Stimulated activated naive CD8-positive, alpha-beta T cell treated with anti-CD3 and anti-CD28 coated beads, Interleukin-15, amount 100 ng/mL, for 72 hours (primary cell): Measurements from ENCODE around the gene DDX24.
"Not testable (repeated sequence)": the region's sequence is repeated elsewhere in the genome, so short reads cannot be mapped to it uniquely, and the experiment has no call there.

Experiments
- ATAC-seq: fragments of 150-1000 bp; cut with Tn5 transposase; 2 replicates; pipeline ENCODE4 v1.10.0; 2021; ENCODE audit warnings: mild to moderate bottlenecking, moderate library complexity
- DNase-seq, 2 donors: peaks; one replicate each; pipeline ENCODE4 v3.0.0; 2021 to 2022
- H3K27ac Mint-ChIP-seq, 2 donors: one replicate each; pipeline ENCODE4 v1.8.0; 2022; ENCODE audit warnings: mild to moderate bottlenecking in 2 of 2, mixed read lengths in 2 of 2, moderate library complexity in 2 of 2
- H3K27me3 Mint-ChIP-seq: one replicate; pipeline ENCODE4 v1.8.0; 2022; ENCODE audit warnings: mixed read lengths
- H3K4me1 Mint-ChIP-seq: one replicate; pipeline ENCODE4 v1.8.0; 2022; ENCODE audit warnings: mild to moderate bottlenecking, mixed read lengths
- H3K4me3 Mint-ChIP-seq, 2 donors: one replicate each; pipeline ENCODE4 v1.8.0; 2022; ENCODE audit warnings: mild to moderate bottlenecking in 2 of 2, mixed read lengths in 2 of 2, moderate library complexity in 1 of 2
- H3K9me3 Mint-ChIP-seq, 2 donors: one replicate each; pipeline ENCODE4 v1.8.0; 2022; ENCODE audit warnings: mixed read lengths in 2 of 2

The DDX24 gene

GRCh38 chr14:94075008-94075407 is 6.0 kb downstream of the DDX24 start:
- no peak for ATAC-seq
- Mint-ChIP-seq H3K4me1 (peaks cover 53% of the 10 kb centered on the region), H3K4me3 (peak overlapping the region in 1 of 2 donors; percentile 39), H3K9me3 (peaks cover 29 to 34% of the 10 kb centered on the region in 2 donors), H3K27ac (no peak overlapping the region), H3K27me3 (no peaks in the 10 kb centered on the region)
- DNase-seq = no peak

GRCh38 chr14:94074534-94074933 is 6.5 kb downstream of the DDX24 start:
- Mint-ChIP-seq H3K4me3 (peak overlapping the region in 1 of 2 donors; percentile 34), H3K27me3 (no peaks in the 10 kb centered on the region), H3K27ac (no peak overlapping the region), H3K9me3 (peaks cover 33 to 38% of the 10 kb centered on the region in 2 donors), H3K4me1 (peaks cover 55% of the 10 kb centered on the region)
- no peak for ATAC-seq
- no peak for DNase-seq

GRCh38 chr14:94072076-94072475 is 8.9 kb downstream of the DDX24 start:
- not testable (repeated sequence) for ATAC-seq, H3K4me3 Mint-ChIP-seq, DNase-seq, H3K27me3 Mint-ChIP-seq
- Mint-ChIP-seq H3K27ac (peak overlapping the region in 1 of 2 donors; percentile 48), H3K9me3 (peaks cover 58 to 59% of the 10 kb centered on the region in 2 donors), H3K4me1 (peaks cover 57% of the 10 kb centered on the region)

- H3K27me3 Mint-ChIP-seq = no peaks in the 10 kb centered on the region
- peak overlapping the region; percentile 72 to 96 for H3K27ac Mint-ChIP-seq
- H3K9me3 Mint-ChIP-seq = peaks cover 40 to 42% of the 10 kb centered on the region in 2 donors
- H3K4me3 Mint-ChIP-seq = peak overlapping the region in 1 of 2 donors; percentile 8
- DNase-seq (no peak), ATAC-seq (no peak)
- peaks cover 91% of the 10 kb centered on the region for H3K4me1 Mint-ChIP-seq
These were observed 14.8 kb downstream of the DDX24 start for GRCh38 chr14:94066089-94066676.

DNA sequence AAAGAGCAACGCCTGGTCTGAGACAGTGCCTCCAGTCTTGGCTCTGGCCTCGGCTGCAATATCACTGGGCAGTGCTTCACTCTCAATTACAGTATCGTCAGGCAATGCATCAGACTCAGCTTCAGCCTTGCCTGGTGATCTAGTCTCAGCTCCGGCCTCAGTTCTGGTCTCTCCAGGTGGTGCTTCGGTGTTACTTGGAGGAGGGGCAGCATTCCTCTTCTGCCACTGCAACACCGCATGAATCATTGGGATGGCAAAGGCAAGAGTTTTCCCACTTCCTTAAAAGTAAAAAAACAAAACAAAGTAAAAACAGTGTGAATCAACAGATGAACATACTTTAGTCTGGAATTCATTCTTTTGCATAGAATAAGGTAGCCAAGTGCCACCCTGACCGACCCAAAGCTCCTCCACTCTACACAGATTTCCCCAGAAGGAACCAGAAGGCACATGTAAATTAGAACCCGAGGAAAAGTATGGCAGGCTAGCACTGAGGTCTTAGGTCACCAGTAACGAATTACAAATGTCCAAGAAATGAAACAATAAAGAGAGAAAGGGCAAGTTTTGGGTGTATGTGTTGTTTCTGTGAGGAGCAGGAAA is 18.6 kb downstream of the DDX24 start:
- no peak overlapping the region for H3K4me3 Mint-ChIP-seq
- H3K9me3 Mint-ChIP-seq = peaks cover 4 to 8% of the 10 kb centered on the region in 2 donors
- no peak overlapping the region for H3K27ac Mint-ChIP-seq
- ATAC-seq (no peak), DNase-seq (no peak)
- no peaks in the 10 kb centered on the region for H3K27me3 Mint-ChIP-seq
- H3K4me1 Mint-ChIP-seq = peaks cover 85% of the 10 kb centered on the region

- no peaks in the 10 kb centered on the region for H3K9me3 Mint-ChIP-seq
- peaks cover 76% of the 10 kb centered on the region for H3K4me1 Mint-ChIP-seq
- no peak for DNase-seq
- peak overlapping the region in 1 of 2 donors; percentile 29 for H3K27ac Mint-ChIP-seq
- no peak for ATAC-seq
- no peaks in the 10 kb centered on the region for H3K27me3 Mint-ChIP-seq
- no peak overlapping the region for H3K4me3 Mint-ChIP-seq
These were observed 21.0 kb downstream of the DDX24 start for GRCh38 chr14:94059998-94060397.

- DNase-seq = no peak
- H3K27ac Mint-ChIP-seq = no peak overlapping the region
- H3K4me1 Mint-ChIP-seq = peaks cover 74% of the 10 kb centered on the region
- no peak for ATAC-seq
- H3K9me3 Mint-ChIP-seq = no peaks in the 10 kb centered on the region
- H3K4me3 Mint-ChIP-seq = no peak overlapping the region
- H3K27me3 Mint-ChIP-seq = no peaks in the 10 kb centered on the region
These were observed 22.3 kb downstream of the DDX24 start for GRCh38 chr14:94058674-94059138.

GRCh38 chr14:94058128-94058673 is 22.8 kb downstream of the DDX24 start:
- DNase-seq = no peak
- Mint-ChIP-seq H3K9me3 (no peaks in the 10 kb centered on the region), H3K4me1 (peaks cover 72% of the 10 kb centered on the region), H3K27ac (peak overlapping the region in 1 of 2 donors; percentile 29), H3K27me3 (no peaks in the 10 kb centered on the region), H3K4me3 (no peak overlapping the region)
- no peak for ATAC-seq

- Mint-ChIP-seq H3K9me3 (no peaks in the 10 kb centered on the region), H3K27me3 (no peaks in the 10 kb centered on the region), H3K27ac (peak overlapping the region; percentile 38 to 42), H3K4me3 (peak overlapping the region; percentile 8 to 17), H3K4me1 (peaks cover 58% of the 10 kb centered on the region)
- peak; percentile 39 to 44 for DNase-seq
- peak; percentile 90 for ATAC-seq
These were observed 24.3 kb downstream of the DDX24 start for GRCh38 chr14:94056579-94057308.

GRCh38 chr14:94054936-94055335 is 26.1 kb downstream of the DDX24 start:
- DNase-seq = no peak
- no peak for ATAC-seq
- peak overlapping the region; percentile 84 to 95 for H3K27ac Mint-ChIP-seq
- peaks cover 41% of the 10 kb centered on the region for H3K4me1 Mint-ChIP-seq
- no peak overlapping the region for H3K4me3 Mint-ChIP-seq
- H3K27me3 Mint-ChIP-seq = no peaks in the 10 kb centered on the region
- no peaks in the 10 kb centered on the region for H3K9me3 Mint-ChIP-seq

GRCh38 chr14:94054401-94054800 is 26.6 kb downstream of the DDX24 start:
- H3K4me1 Mint-ChIP-seq = peaks cover 40% of the 10 kb centered on the region
- H3K27ac Mint-ChIP-seq = peak overlapping the region; percentile 62 to 94
- H3K9me3 Mint-ChIP-seq = no peaks in the 10 kb centered on the region
- ATAC-seq (no peak), DNase-seq (no peak)
- H3K4me3 Mint-ChIP-seq = no peak overlapping the region
- H3K27me3 Mint-ChIP-seq = no peaks in the 10 kb centered on the region

GRCh38 chr14:94052662-94053061 is 28.3 kb downstream of the DDX24 start:
- DNase-seq (no peak), ATAC-seq (no peak)
- H3K4me1 Mint-ChIP-seq = peaks cover 25% of the 10 kb centered on the region
- H3K27ac Mint-ChIP-seq = no peak overlapping the region
- no peak overlapping the region for H3K4me3 Mint-ChIP-seq
- no peaks in the 10 kb centered on the region for H3K27me3 Mint-ChIP-seq
- H3K9me3 Mint-ChIP-seq = no peaks in the 10 kb centered on the region

- Mint-ChIP-seq H3K27me3 (no peaks in the 10 kb centered on the region), H3K9me3 (no peaks in the 10 kb centered on the region), H3K27ac (peak overlapping the region in 1 of 2 donors; percentile 7), H3K4me1 (peaks cover 20% of the 10 kb centered on the region), H3K4me3 (no peak overlapping the region)
- ATAC-seq = no peak
- no peak for DNase-seq
These were observed 28.8 kb downstream of the DDX24 start for GRCh38 chr14:94052199-94052598.

- H3K27ac Mint-ChIP-seq = no peak overlapping the region
- no peak overlapping the region for H3K4me3 Mint-ChIP-seq
- H3K27me3 Mint-ChIP-seq = no peaks in the 10 kb centered on the region
- ATAC-seq (no peak), DNase-seq (no peak)
- H3K9me3 Mint-ChIP-seq = no peaks in the 10 kb centered on the region
- H3K4me1 Mint-ChIP-seq = peaks cover 16% of the 10 kb centered on the region
These were observed 29.2 kb downstream of the DDX24 start for GRCh38 chr14:94051779-94052178.

DNA sequence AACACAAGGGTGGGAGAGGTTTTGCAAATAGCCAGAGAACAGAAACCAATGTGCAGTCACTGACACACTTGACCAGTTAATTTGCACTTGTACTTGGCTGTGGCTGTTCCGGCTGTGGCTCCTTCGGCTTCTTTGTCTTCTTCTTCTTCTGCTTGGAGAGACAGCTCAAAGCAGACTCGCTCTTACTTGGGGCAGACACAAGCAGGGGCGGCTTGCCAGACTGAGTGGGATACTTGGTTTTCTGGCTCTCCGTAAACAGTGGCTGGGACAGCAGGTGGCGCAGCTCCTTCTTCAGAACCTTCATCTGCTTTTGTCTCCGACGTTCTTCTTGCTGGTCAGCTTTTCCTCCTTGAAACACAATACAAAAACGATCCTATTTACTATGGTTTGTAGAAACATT is 29.9 kb downstream of the DDX24 start:
- H3K9me3 Mint-ChIP-seq = no peaks in the 10 kb centered on the region
- peak overlapping the region; percentile 32 to 47 for H3K27ac Mint-ChIP-seq
- peaks cover 9% of the 10 kb centered on the region for H3K4me1 Mint-ChIP-seq
- H3K4me3 Mint-ChIP-seq = no peak overlapping the region
- DNase-seq (no peak), ATAC-seq (no peak)
- no peaks in the 10 kb centered on the region for H3K27me3 Mint-ChIP-seq
